ENCODE data around the gene MTAP. TPM values are rescaled to one million over a fixed set of nuclear protein-coding genes. Genes with fewer than 3 reads are reported as not detected.

MTAP gene
- total RNA-seq, 1 donor from 2014 or later: 73.4 TPM

DNA sequence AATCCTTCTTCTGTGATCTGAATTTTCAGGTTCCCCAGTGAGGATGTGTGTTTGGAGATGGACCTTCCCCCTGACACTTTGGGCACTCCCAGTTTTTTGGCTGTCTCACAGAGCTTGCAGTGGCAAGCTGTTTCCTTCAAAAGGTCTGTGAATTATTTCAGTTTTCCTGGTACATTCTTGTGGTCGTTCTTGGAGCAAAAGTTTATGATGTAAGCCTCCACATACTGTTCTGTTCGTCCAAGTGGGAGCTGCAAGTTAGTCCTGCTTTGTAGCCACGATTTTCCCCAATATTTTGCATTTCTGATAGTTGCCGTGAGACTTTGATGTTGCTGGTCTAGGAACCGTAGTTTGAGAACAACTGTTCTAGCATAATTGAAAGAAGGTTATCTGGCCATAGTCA is 88.3 kb downstream of the MTAP start:
- TF ChIP-seq CTCF (conservative IDR thresholded peaks at IDR 0.05): no peak
- Mint-ChIP-seq H3K4me1 (ENCODE audit: unreplicated experiment) (no peaks in the 10 kb centered on the region), H3K4me3 (no peak overlapping the region), H3K27me3 (no peaks in the 10 kb centered on the region), H3K36me3 (peaks cover 68% of the 10 kb centered on the region), H3K27ac (no peak overlapping the region), H3K9me3 (peaks cover 29% of the 10 kb centered on the region)
- no peak for DNase-seq (ENCODE audit: extremely low spot score, unreplicated experiment)

DNA sequence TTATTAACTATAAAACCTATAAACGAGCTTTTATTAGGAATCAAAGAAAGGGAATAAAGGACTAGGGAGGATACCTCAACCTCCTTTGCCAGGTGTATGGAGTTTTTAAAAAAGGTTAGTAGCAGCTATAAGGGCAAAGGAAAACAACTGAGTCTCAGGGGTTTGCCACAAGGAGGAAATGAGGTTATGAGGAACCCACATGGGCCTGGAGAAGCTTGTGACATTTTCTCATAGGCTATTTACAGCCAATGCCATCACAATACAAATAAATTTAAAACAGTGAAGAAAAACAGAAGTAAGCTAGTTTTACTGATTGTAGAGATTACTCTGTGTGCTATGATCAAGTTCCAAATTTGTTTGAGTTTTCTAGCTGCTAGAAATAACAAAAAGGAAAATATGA is 99.1 kb downstream of the MTAP start:
- no peak for DNase-seq (ENCODE audit: extremely low spot score, unreplicated experiment)
- Mint-ChIP-seq H3K9me3 (peaks cover 21% of the 10 kb centered on the region), H3K27ac (no peak overlapping the region), H3K4me1 (ENCODE audit: unreplicated experiment) (no peaks in the 10 kb centered on the region), H3K36me3 (peaks cover 13% of the 10 kb centered on the region), H3K27me3 (no peaks in the 10 kb centered on the region), H3K4me3 (no peak overlapping the region)
- no peak for TF ChIP-seq CTCF (conservative IDR thresholded peaks at IDR 0.05)

DNA sequence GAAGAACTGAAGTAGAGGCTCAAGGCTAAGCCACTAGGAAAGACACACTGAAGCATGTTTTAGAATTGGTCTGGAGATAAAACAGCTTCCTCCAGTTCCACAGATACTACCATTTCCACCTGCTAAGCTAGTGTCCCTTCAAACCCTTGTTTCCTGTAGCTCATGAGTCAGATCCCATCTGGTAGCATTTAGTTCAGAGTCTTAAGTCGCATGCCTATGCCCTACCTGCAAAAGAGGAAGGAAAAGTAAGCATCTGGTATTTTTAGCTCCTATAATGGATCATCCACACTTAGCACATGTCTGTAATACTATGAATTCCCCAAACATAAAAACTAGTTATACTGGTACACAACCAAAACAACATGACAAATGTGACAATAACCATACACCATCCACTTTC is 99.7 kb downstream of the MTAP start:
- Mint-ChIP-seq H3K36me3 (peaks cover 13% of the 10 kb centered on the region), H3K27ac (no peak overlapping the region), H3K27me3 (no peaks in the 10 kb centered on the region), H3K4me1 (ENCODE audit: unreplicated experiment) (no peaks in the 10 kb centered on the region), H3K4me3 (no peak overlapping the region), H3K9me3 (peaks cover 21% of the 10 kb centered on the region)
- TF ChIP-seq CTCF (conservative IDR thresholded peaks at IDR 0.05): no peak
- DNase-seq (ENCODE audit: extremely low spot score, unreplicated experiment): no peak

GRCh38 chr9:21903380-21903965 is 101.0 kb downstream of the MTAP start:
- H3K4me1 Mint-ChIP-seq (ENCODE audit: unreplicated experiment): no peaks in the 10 kb centered on the region
- DNase-seq (ENCODE audit: extremely low spot score, unreplicated experiment): no peak
- peaks cover 19% of the 10 kb centered on the region for H3K36me3 Mint-ChIP-seq
- TF ChIP-seq CTCF (conservative IDR thresholded peaks at IDR 0.05): no peak
- H3K4me3 Mint-ChIP-seq: no peak overlapping the region
- H3K9me3 Mint-ChIP-seq: peaks cover 21% of the 10 kb centered on the region
- no peaks in the 10 kb centered on the region for H3K27me3 Mint-ChIP-seq
- H3K27ac Mint-ChIP-seq: no peak overlapping the region

GRCh38 chr9:21904371-21904770 is 101.9 kb downstream of the MTAP start:
- peaks cover 21% of the 10 kb centered on the region for H3K36me3 Mint-ChIP-seq
- DNase-seq (ENCODE audit: extremely low spot score, unreplicated experiment): no peak
- H3K27me3 Mint-ChIP-seq: no peaks in the 10 kb centered on the region
- no peaks in the 10 kb centered on the region for H3K4me1 Mint-ChIP-seq (ENCODE audit: unreplicated experiment)
- TF ChIP-seq CTCF (conservative IDR thresholded peaks at IDR 0.05): no peak
- H3K27ac Mint-ChIP-seq: no peak overlapping the region
- H3K4me3 Mint-ChIP-seq: no peak overlapping the region
- peaks cover 21% of the 10 kb centered on the region for H3K9me3 Mint-ChIP-seq

GRCh38 chr9:21904776-21905175 is 102.3 kb downstream of the MTAP start:
- Mint-ChIP-seq H3K27me3 (no peaks in the 10 kb centered on the region), H3K36me3 (peaks cover 22% of the 10 kb centered on the region), H3K27ac (no peak overlapping the region), H3K4me3 (no peak overlapping the region), H3K4me1 (ENCODE audit: unreplicated experiment) (no peaks in the 10 kb centered on the region), H3K9me3 (peaks cover 20% of the 10 kb centered on the region)
- DNase-seq (ENCODE audit: extremely low spot score, unreplicated experiment): no peak
- no peak for TF ChIP-seq CTCF (conservative IDR thresholded peaks at IDR 0.05)

All from type B pancreatic cell (in vitro differentiated cells).